ENCODE results near the gene SHLD3. TPM values are rescaled to one million over a fixed set of nuclear protein-coding genes. Genes with fewer than 3 reads are reported as not detected.
"Not testable (repeated sequence)": the region's sequence is repeated elsewhere in the genome, so short reads cannot be mapped to it uniquely, and the experiment has no call there.

The SHLD3 gene
- total RNA-seq, 1 experiment from 2014 or later: 2.7 TPM

GRCh38 chr5:65676056-65676455, 51.2 kb downstream of the SHLD3 start:
- not testable (repeated sequence) for DNase-seq (ENCODE audit: low read depth)

Other genes starting within 250 kb of the SHLD3 start
- gene ADAMTS6, start 143.1 kb upstream of the SHLD3 start, total RNA-seq (2014; rRNA removed): 28.7 and 30.8 TPM in 2 replicates
- gene CENPK, start 61.9 kb upstream of the SHLD3 start, total RNA-seq (2014; rRNA removed): 41.5 and 42.8 TPM in 2 replicates
- 28.7 and 35.6 TPM in 2 replicates for gene PPWD1, start 61.7 kb upstream of the SHLD3 start, total RNA-seq (2014; rRNA removed)
- 16.0 and 17.4 TPM in 2 replicates for gene TRIM23, start 694 bp upstream of the SHLD3 start, total RNA-seq (2014; rRNA removed)
- 33.4 and 36.3 TPM in 2 replicates for gene TRAPPC13, start within 50 bp of the SHLD3 start, total RNA-seq (2014; rRNA removed)
- gene SGTB, start 97.1 kb downstream of the SHLD3 start, total RNA-seq (2014; rRNA removed): 12.2 and 14.3 TPM in 2 replicates
- 40.7 and 47.1 TPM in 2 replicates for gene NLN, start 97.2 kb downstream of the SHLD3 start, total RNA-seq (2014; rRNA removed)